Measurements from ENCODE around the gene MTURN. TPM values are rescaled to one million over a fixed set of nuclear protein-coding genes. Genes with fewer than 3 reads are reported as not detected.

Gene MTURN
- polyA plus RNA-seq, 1 donor from 2014 or later, result 75.5 TPM

DNA sequence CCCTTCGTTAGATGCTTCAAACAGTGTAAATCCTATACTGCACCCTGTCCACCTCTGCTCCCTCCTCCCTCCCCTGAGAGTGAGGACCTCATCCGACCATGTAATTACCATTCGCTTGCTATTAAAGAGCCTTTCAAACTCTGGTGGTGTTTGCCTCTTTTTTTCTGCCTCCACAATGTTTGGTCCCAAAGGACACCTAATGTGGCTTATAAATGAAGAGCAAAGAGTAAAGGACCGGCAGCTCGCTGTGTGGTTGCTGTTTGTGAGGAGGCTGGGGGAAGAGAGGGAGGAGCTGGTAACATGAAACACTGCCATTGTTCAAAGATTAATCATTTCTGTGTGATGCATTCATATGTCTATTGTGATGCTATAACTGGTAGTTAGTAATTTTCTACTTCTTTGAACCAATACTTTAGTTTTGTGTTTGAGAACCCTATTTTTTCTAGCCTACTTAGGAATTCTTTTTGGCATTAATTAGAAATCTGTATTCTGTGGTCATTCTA is 27.9 kb downstream of the MTURN start:
- Histone ChIP-seq H3K79me2 (replicated peaks; ENCODE audit: insufficient read depth, low read length) (no peaks in the 10 kb centered on the region), H4K20me1 (ENCODE audit: insufficient read depth) (no peaks in the 10 kb centered on the region), H3K27me3 (ENCODE audit: insufficient read depth, low read depth, low read length) (no peaks in the 10 kb centered on the region), H3K27ac (ENCODE audit: low read length) (peak overlapping the region; percentile 6), H3K9me3 (ENCODE audit: low read length) (no peaks in the 10 kb centered on the region), H3F3A (ENCODE audit: insufficient read depth, low read length, poor library complexity, severe bottlenecking) (no peaks in the 10 kb centered on the region), H3K36me3 (ENCODE audit: insufficient read depth, low read length) (no peaks in the 10 kb centered on the region), H3K4me3 (ENCODE audit: low read length) (peak overlapping the region; percentile 24), H3K9me2 (ENCODE audit: insufficient read depth, low read length) (no peaks in the 10 kb centered on the region), H3K9ac (ENCODE audit: low read length) (no peak overlapping the region), H2AFZ (ENCODE audit: low read depth, low read length) (no peak overlapping the region), H3K4me2 (ENCODE audit: low read length) (peak overlapping the region; percentile 21)
- no peak for TF ChIP-seq MXI1 (conservative IDR thresholded peaks at IDR 0.05; ENCODE audit: poor library complexity, severe bottlenecking)
- TF ChIP-seq, protein P1, sequence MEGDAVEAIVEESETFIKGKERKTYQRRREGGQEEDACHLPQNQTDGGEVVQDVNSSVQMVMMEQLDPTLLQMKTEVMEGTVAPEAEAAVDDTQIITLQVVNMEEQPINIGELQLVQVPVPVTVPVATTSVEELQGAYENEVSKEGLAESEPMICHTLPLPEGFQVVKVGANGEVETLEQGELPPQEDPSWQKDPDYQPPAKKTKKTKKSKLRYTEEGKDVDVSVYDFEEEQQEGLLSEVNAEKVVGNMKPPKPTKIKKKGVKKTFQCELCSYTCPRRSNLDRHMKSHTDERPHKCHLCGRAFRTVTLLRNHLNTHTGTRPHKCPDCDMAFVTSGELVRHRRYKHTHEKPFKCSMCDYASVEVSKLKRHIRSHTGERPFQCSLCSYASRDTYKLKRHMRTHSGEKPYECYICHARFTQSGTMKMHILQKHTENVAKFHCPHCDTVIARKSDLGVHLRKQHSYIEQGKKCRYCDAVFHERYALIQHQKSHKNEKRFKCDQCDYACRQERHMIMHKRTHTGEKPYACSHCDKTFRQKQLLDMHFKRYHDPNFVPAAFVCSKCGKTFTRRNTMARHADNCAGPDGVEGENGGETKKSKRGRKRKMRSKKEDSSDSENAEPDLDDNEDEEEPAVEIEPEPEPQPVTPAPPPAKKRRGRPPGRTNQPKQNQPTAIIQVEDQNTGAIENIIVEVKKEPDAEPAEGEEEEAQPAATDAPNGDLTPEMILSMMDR (IDR thresholded peaks at IDR 0.05; ENCODE audit: poor library complexity, severe bottlenecking), result no peak
- TF ChIP-seq RAD21 (conservative IDR thresholded peaks at IDR 0.05), result no peak

DNA sequence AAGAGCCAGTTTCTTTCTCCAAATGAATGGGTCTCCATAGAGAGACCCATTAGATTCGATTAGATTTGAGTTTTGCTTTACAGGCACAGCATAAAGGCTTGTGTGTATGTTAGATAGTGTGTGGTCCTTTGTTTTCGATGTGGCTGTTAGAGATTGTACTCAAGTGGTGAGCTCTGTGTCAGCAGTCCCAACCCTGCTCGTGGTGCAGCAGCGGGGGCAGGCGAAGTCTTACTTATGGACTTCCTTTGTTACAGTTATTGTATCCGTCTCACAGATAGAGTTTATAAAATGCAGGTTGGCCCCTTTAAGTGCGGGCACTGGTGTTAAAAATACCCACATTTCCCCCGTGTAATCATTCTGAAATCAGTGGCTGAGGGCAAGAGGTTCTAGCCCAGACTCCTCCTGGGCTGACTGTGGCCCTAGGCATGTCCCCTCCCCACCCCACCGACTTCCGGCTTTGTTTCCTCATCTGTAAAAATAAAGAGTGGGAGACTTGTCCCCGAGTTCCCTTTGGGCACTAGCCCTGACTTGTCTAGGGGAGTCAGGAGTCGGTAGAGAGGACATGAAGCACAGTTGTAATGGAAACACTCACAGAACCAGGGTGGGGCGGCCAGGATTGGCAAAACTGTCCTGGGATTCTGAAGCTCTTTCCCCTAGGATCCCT is 28.6 kb downstream of the MTURN start:
- H3K9ac ChIP-seq (ENCODE audit: low read length), result no peak overlapping the region
- TF ChIP-seq POLR2AphosphoS5 (IDR thresholded peaks at IDR 0.05) (no peak), MXI1 (conservative IDR thresholded peaks at IDR 0.05; ENCODE audit: poor library complexity, severe bottlenecking) (no peak), EZH2 (IDR thresholded peaks at IDR 0.05; ENCODE audit: borderline replicate concordance, insufficient read depth, low read length, poor library complexity, severe bottlenecking) (no peak), RAD21 (conservative IDR thresholded peaks at IDR 0.05) (no peak), SMC3 (conservative IDR thresholded peaks at IDR 0.05; ENCODE audit: poor library complexity) (no peak), EP300 (conservative IDR thresholded peaks at IDR 0.05; ENCODE audit: poor library complexity, severe bottlenecking) (no peak)
- TF ChIP-seq, protein P2, sequence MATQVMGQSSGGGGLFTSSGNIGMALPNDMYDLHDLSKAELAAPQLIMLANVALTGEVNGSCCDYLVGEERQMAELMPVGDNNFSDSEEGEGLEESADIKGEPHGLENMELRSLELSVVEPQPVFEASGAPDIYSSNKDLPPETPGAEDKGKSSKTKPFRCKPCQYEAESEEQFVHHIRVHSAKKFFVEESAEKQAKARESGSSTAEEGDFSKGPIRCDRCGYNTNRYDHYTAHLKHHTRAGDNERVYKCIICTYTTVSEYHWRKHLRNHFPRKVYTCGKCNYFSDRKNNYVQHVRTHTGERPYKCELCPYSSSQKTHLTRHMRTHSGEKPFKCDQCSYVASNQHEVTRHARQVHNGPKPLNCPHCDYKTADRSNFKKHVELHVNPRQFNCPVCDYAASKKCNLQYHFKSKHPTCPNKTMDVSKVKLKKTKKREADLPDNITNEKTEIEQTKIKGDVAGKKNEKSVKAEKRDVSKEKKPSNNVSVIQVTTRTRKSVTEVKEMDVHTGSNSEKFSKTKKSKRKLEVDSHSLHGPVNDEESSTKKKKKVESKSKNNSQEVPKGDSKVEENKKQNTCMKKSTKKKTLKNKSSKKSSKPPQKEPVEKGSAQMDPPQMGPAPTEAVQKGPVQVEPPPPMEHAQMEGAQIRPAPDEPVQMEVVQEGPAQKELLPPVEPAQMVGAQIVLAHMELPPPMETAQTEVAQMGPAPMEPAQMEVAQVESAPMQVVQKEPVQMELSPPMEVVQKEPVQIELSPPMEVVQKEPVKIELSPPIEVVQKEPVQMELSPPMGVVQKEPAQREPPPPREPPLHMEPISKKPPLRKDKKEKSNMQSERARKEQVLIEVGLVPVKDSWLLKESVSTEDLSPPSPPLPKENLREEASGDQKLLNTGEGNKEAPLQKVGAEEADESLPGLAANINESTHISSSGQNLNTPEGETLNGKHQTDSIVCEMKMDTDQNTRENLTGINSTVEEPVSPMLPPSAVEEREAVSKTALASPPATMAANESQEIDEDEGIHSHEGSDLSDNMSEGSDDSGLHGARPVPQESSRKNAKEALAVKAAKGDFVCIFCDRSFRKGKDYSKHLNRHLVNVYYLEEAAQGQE (IDR thresholded peaks at IDR 0.05; ENCODE audit: borderline replicate concordance), result no peak
- TF ChIP-seq, protein P1 (IDR thresholded peaks at IDR 0.05; ENCODE audit: poor library complexity, severe bottlenecking), result no peak
- H3K36me3 ChIP-seq (ENCODE audit: insufficient read depth, low read length), result no peaks in the 10 kb centered on the region
- H4K20me1 ChIP-seq (ENCODE audit: insufficient read depth), result no peaks in the 10 kb centered on the region
- no peak overlapping the region for H3K4me2 ChIP-seq (ENCODE audit: low read length)
- no peaks in the 10 kb centered on the region for H3K79me2 ChIP-seq (replicated peaks; ENCODE audit: insufficient read depth, low read length)
- H2AFZ ChIP-seq (ENCODE audit: low read depth, low read length), result no peak overlapping the region
- H3K9me2 ChIP-seq (ENCODE audit: insufficient read depth, low read length), result no peaks in the 10 kb centered on the region
- no peaks in the 10 kb centered on the region for H3K27me3 ChIP-seq (ENCODE audit: insufficient read depth, low read depth, low read length)
- H3K4me3 ChIP-seq (ENCODE audit: low read length), result no peak overlapping the region
- H3F3A ChIP-seq (ENCODE audit: insufficient read depth, low read length, poor library complexity, severe bottlenecking), result no peaks in the 10 kb centered on the region
- H3K27ac ChIP-seq (ENCODE audit: low read length), result no peak overlapping the region
- no peaks in the 10 kb centered on the region for H3K9me3 ChIP-seq (ENCODE audit: low read length)
